ENCODE measurements around the gene PRIMA1. TPM values are rescaled to one million over a fixed set of nuclear protein-coding genes. Genes with fewer than 3 reads are reported as not detected.
"Not testable (repeated sequence)": the region's sequence is repeated elsewhere in the genome, so short reads cannot be mapped to it uniquely, and the experiment has no call there.

Gene PRIMA1
- 3.2 TPM for polyA plus RNA-seq (ENCODE audit: insufficient read length)

DNA sequence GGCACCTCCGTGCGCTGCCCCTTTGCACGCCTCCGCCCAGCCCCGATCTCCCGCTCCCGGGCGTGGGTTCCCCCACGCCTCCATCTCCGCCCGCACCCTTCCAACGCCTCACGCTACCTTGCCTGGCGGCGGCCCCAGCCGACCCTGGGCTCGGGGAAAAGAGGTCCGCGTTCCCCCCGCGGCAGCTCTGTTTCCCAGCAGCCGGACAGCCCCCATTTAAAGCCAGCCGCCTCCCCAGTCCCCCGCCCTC, at the start of gene PRIMA1:
TSS of gene PRIMA1 (minus strand) at position 193 of the 250 bp plus-strand sequence. CDS start 767 bp downstream, outside the sequence.
- DNase-seq = no peak

- DNase-seq = no peak
These were observed 46.5 kb upstream of the PRIMA1 start for GRCh38 chr14:93834699-93835371.

GRCh38 chr14:93832665-93833064, 44.4 kb upstream of the PRIMA1 start:
- no peak for DNase-seq

DNA sequence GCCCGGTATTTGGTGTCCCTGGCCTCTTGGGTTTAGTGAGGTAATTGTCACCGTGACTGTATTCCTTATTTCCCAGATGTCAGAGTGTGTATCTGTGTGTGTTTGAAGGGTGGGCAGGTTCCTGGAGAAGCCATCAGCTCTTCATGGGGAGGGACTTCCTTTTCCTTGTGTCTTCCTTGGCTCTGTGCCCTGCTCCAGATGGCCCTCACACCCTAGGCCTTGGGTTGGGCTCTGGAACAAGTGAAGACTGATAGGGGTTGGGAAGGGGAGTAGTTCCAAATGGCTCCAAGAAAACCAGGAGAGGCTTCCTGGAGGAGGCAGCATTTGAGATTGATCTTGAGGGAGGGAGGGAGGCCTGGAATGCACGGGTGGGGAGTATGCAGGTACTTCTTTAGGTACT, 43.8 kb upstream of the PRIMA1 start:
- DNase-seq = no peak

DNA sequence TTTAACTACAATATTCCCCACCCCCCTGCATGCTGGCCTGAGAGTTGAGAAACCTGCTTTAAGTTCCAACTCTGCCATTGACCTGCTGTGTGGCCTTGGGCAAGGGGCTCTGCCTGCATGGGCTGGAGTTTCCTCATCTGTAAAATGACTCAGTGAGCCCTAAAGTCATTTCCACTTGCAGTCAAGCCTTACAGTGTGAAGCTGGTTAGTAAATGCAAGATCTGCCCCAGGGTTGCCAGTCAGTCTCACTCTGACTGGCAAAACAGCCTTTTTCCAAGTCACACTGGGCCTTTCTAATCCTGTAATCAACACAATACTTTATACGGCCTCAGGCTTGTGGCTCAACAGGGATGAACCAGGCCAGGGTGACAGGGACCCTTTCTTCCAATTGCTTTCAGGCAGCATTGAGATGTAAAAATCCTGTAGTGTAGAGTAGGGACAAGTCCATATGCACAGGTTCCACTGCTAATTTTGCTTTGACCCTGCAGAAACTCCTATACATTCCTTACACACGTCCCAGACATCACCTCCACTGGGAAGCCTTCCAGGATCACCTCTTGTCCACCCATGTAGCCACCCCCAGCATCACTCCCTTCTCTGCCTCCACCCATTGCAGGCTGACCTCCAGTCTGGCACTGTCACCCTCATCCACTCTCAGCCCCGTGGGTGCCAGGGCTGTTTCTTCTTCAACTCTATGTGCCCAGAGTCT, 42.6 kb upstream of the PRIMA1 start:
- no peak for DNase-seq

DNA sequence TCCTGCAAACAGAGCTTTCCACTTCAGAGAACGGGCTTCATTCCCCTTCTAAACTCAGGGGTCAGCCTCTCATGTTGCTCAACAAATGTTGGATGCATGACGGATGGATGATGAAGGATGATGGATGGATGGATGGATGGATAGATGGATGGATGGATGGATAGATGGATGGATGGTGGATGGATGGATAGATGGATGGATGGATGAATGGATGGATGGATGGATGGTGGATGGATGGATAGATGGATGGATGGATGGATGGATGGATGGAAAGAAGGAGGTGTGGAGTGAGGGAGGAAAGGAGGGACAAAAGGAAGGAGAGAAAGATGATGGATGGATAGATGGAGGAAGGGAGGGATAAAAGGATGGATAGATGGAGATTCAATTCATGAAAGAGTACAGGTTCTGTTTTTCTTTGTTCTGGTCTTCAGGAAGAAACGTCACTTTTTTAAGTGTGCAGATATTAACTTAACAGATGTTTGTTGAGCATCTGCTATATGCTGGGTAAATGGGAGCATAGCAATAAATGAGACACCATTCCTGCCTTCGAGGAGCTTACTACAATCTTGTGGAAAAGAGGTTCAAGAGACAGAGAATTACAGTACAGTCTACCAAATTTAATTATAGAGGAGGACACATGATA, 41.7 kb upstream of the PRIMA1 start:
- no peak for DNase-seq

DNA sequence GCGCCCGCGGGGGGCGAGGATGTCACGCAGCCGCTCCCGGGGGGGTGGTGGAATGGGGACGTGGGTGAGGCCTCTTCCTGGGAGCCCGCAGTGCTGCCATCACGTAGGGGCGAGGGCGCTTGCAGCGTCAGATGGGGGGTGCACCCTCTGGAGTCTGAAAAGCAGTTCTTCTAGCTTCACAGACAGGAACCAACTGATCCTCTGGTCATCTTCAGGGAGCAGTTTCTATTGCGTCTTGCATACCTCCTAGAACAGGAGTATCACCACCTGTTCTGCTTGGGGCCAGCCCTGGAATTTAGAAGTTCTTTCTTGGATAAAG, 36.9 kb upstream of the PRIMA1 start:
- DNase-seq = no peak

DNA sequence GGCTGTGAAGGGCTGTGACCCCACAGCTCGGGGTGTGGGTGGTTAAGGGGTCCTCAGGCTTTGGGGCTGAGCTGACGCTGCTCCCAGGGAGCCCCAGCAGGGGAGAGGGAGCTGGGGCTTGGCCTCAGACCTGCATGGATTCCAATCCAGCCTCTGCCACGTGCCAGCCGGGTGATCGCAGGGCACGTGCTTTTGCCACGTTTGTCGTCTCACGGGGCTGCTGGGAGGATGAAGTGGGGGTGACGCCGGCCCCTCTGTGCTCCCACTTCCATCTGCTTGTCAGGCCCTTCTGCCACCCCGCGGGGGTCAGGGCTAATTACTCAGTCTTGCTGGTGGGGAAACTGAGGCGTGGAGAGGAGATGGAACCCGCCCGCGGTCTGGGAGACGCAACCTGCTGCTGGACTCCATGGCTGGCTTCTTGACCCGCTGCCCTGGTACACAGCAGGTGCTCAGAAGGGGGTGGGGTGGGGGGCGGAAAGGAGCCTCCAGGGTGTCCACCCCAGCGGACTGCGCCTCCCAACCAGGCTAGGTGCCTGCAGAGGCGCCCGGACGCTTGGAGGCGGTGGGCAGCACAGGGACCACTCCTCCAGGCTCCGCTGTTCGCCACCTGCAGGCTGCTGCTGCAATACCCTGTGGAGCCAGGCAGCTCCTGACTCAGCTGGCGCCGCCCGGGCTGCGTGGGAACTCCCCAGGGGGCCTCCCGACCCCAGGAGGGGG, 36.4 kb upstream of the PRIMA1 start:
- DNase-seq = no peak

- no peak for DNase-seq
These were observed 35.8 kb upstream of the PRIMA1 start for GRCh38 chr14:93824076-93824475.

DNA sequence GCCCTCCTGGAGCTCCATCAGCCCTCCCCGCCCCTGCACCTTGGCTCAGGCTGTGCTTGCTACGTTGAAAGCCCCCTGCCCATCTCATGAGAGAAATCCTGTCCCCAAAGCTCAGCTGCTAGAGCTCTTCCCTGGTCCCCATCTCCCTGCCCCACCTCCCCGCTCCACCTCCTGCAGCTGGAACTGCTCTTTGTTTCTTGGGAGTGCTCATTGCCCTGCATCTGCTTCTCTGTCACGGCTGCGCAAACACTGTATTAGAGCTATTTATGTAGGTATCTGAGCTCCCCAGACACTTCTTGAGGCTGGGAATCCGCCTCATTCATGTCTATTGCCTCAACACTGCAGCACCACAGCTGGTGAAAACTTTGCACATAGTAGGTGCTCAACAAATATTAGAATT, 32.8 kb upstream of the PRIMA1 start:
- DNase-seq = no peak

GRCh38 chr14:93818857-93819256, 30.6 kb upstream of the PRIMA1 start:
- DNase-seq = no peak

DNA sequence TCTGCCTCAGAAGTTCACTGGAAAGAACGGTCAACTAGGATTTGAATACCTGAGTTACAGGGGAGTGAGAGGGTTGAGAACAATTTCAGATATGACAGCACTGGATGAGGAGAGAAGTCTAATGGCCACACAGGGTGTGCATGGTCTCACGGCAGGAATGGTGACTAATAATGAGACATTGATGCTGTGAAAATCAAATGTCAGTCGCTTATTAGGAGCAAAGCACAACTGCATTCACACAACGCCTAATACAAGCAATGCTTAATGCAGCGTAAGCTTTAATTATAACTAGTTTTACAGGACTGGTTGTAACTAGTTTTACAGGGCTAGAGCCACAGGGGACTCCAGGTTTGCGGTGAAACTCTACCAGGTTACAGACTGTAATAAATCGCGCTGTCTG, 23.4 kb upstream of the PRIMA1 start:
- no peak for DNase-seq

DNA sequence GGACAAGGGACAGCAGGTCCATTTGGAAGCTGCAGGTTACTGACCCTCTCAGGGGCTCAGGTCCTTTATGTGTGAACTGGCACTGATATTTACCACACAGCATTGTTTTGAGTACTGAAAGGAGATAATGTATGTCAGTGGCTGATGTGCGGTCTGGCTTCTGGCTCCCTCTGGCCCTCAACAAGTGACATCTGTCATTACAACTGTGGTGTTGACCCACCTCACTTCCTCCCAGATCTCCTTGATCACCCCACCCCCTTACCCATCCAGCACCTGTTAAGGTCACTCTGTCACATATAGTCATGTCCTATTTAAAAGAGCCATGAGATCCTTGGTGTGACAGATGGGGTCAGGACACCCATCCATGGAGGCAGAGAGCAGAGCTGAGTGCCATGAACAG, 22.7 kb upstream of the PRIMA1 start:
- no peak for DNase-seq

- not testable (repeated sequence) for DNase-seq
These were observed 21.5 kb upstream of the PRIMA1 start for GRCh38 chr14:93809491-93810420.

DNA sequence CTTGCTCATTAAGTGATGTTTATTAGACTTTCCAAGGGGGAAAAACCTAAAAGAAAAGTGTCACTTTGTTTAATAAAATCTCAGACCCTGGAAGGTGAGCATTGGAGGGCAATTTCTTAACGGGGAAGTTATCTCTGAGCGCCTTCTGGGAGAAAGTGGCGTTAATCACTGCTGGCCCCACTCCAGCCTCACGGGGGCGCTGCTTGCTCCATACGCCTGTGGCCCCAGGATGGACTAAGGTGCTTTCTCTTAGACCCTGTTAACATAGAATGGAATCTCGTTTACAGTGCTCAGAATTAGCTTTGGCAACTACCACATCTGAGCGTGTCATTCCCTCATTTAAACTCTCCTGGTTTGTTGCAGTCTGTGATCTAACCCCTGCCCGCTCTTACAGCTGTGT, 16.4 kb upstream of the PRIMA1 start:
- no peak for DNase-seq

- no peak for DNase-seq
These were observed 15.4 kb upstream of the PRIMA1 start for GRCh38 chr14:93803408-93804318.

GRCh38 chr14:93799989-93800921, 12.0 kb upstream of the PRIMA1 start:
- DNase-seq = no peak

GRCh38 chr14:93799617-93799988, 11.3 kb upstream of the PRIMA1 start:
- DNase-seq = no peak

DNA sequence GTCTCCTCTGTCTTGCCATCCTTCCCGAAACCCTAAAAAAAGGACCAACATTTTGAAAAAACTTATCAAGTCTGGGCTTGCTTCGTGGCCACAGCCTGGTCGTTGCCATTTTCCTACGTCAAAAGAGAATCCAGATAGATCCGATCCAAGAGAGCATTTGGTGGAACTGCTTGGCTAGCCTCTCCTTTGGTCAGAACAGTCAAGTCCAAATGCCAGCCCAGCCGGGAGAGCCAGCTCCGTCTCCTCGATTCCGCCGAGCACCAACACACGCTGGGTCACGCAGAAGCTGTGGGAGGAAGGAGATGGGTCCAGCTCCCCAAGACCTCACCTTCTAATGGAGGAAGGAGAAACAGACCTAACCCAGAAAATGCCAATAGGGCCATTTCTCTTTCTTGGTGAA, 9.3 kb upstream of the PRIMA1 start:
- no peak for DNase-seq

DNA sequence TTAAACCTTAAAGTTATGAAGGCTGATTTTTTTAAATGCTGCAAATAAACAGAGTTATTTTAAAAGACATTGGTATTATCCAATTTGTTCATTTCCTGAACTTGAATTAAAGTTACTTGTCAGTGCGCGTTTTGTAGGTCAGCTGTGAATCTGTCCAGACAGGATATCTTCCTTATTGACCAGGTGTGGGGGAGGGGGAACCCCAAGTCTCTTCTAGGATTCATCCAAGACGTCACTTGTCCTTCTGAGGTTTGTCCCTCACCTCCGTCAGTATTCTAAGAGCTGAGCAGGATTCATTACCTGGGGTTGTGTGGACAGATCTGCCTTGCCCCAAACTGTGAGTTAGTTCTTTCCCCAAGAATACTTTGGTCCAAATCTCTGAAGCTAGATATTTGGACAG, 8.8 kb upstream of the PRIMA1 start:
- no peak for DNase-seq
